ENCODE measurements around the gene PRKAR2B.

DNA sequence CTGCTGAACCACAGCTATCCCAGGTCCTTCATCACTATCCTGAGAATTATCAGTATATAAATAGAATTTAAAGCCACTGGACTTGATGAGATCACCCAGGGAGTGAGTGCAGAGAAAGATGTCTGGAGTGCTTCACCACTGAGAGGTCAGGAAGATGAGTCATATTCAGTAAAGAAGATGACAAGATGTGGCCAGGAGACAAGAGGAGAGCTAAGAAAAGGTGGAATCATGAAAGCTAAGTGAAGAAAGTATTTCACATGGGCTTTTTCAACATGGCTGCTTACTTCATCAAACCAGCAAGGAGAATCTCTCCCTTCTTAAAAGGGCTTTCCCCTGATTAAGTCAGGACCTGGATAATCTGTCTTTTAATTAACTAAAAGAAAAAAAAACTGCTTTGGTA, 9.1 kb upstream of the PRKAR2B start:
- TF ChIP-seq CTCF (IDR thresholded peaks at IDR 0.05) (no peak), POLR2A (IDR thresholded peaks at IDR 0.05) (no peak), POLR2AphosphoS5 (IDR thresholded peaks at IDR 0.05) (no peak)

Measured in breast epithelium (tissue), 3 donors.